ENCODE results near the gene RASSF3. TPM values are rescaled to one million over a fixed set of nuclear protein-coding genes. Genes with fewer than 3 reads are reported as not detected.

RASSF3 gene
- total RNA-seq, 1 donor from 2014 or later: 43.5 TPM

DNA sequence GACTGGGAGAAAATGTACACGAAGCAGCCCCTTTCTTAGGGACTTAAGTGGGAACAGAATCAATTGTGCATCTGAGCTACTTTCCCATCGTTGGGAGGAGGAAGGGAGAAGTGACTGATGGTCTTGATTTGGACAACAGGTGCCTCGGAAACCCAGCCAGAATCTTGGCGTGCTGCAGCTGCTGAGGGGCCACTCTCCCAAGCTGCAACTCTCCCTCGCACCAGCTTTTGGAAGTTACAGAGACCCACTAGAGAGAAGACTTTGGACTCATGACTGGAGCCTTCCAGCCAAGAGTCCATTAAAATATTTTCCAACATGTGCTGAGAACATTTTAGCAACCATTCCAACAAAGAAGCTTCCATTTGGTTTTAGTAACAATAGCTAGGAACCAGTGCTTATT, 96.6 kb downstream of the RASSF3 start:
- Mint-ChIP-seq H3K27me3 (ENCODE audit: unreplicated experiment) (no peaks in the 10 kb centered on the region), H3K36me3 (ENCODE audit: low read depth, unreplicated experiment) (no peaks in the 10 kb centered on the region), H3K4me3 (ENCODE audit: unreplicated experiment) (peak overlapping the region; percentile 26), H3K9me3 (ENCODE audit: unreplicated experiment) (no peaks in the 10 kb centered on the region), H3K4me1 (ENCODE audit: unreplicated experiment) (peaks cover 9% of the 10 kb centered on the region), H3K27ac (ENCODE audit: unreplicated experiment) (peak overlapping the region; percentile 52)
- no peak for DNase-seq (ENCODE audit: low spot score)
- TF ChIP-seq CTCF (IDR thresholded peaks at IDR 0.05; ENCODE audit: unreplicated experiment): no peak

GRCh38 chr12:64707362-64707761, 97.1 kb downstream of the RASSF3 start:
- Mint-ChIP-seq H3K4me1 (ENCODE audit: unreplicated experiment) (peaks cover 9% of the 10 kb centered on the region), H3K27ac (ENCODE audit: unreplicated experiment) (no peak overlapping the region), H3K36me3 (ENCODE audit: low read depth, unreplicated experiment) (no peaks in the 10 kb centered on the region), H3K27me3 (ENCODE audit: unreplicated experiment) (no peaks in the 10 kb centered on the region), H3K9me3 (ENCODE audit: unreplicated experiment) (no peaks in the 10 kb centered on the region), H3K4me3 (ENCODE audit: unreplicated experiment) (no peak overlapping the region)
- no peak for DNase-seq (ENCODE audit: low spot score)
- TF ChIP-seq CTCF (IDR thresholded peaks at IDR 0.05; ENCODE audit: unreplicated experiment): no peak

DNA sequence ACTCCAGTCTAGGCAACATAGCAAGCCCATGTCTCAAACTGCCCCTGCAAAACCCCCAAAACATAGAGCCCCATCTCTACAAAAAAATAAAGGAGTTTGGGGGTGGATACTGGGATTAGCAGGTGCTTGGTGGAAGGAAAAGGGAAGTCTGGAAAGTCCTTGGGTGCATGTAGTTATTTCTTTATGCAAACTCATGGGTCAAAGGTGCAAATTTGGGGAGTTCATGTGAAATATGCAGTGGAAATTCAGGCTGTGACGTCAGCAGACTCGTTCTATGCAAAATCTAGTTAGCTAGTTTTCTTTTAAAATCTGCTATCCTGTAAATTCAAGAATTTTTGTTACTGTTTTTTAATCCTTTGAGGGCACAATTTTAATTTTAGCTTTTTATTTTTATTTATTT, 97.6 kb downstream of the RASSF3 start:
- peaks cover 9% of the 10 kb centered on the region for H3K4me1 Mint-ChIP-seq (ENCODE audit: unreplicated experiment)

DNA sequence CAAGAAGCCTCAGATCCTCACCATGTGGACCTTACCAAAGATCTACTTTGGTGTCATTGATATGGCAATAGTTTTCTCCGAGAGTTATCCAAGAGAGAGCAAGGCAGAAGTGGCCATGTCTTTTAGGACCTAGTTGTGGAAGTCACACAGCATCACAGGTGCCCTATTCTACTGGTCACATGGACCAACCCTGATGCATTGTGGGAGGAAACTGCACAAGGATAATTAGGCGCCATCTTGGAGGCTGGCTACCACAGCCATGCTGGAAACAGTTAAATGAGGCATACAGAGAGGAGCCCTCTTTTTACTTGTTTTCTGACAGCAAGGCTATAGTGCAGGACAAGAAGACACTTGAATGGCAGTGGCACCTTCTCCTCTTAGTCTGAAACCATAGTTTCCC, 99.1 kb downstream of the RASSF3 start:
- no peak for DNase-seq (ENCODE audit: low spot score)
- no peak for TF ChIP-seq CTCF (IDR thresholded peaks at IDR 0.05; ENCODE audit: unreplicated experiment)

More for the DNA sequence above, 97.6 kb downstream of the RASSF3 start:
- TF ChIP-seq CTCF (IDR thresholded peaks at IDR 0.05; ENCODE audit: unreplicated experiment): no peak
- no peaks in the 10 kb centered on the region for H3K9me3 Mint-ChIP-seq (ENCODE audit: unreplicated experiment)
- peaks cover under 1% of the 10 kb centered on the region for H3K36me3 Mint-ChIP-seq (ENCODE audit: low read depth, unreplicated experiment)
- H3K27me3 Mint-ChIP-seq (ENCODE audit: unreplicated experiment): no peaks in the 10 kb centered on the region
- no peak overlapping the region for H3K4me3 Mint-ChIP-seq (ENCODE audit: unreplicated experiment)
- H3K27ac Mint-ChIP-seq (ENCODE audit: unreplicated experiment): no peak overlapping the region
- no peak for DNase-seq (ENCODE audit: low spot score)

DNA sequence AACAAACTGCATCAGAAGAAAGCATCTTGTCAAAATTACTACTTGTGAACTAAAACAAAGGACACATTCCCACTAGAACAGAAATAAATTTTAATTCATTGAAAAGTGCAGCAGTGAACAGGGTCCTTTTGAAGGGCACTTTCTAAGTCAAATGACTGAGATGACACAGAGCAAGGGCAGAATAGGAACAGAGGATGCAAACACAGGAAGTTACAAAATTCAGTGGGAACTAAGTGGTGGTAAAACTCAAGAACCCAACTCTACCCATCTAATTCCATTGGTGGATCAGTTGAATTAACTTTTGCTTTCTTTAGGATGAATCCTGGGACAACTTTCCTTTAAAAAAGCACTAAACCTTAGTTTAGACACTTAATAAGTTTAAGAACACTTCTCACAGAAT, 103.1 kb downstream of the RASSF3 start:
- H3K27ac Mint-ChIP-seq (ENCODE audit: unreplicated experiment): no peak overlapping the region
- no peak overlapping the region for H3K4me3 Mint-ChIP-seq (ENCODE audit: unreplicated experiment)
- H3K4me1 Mint-ChIP-seq (ENCODE audit: unreplicated experiment): peaks cover 4% of the 10 kb centered on the region
- no peak for DNase-seq (ENCODE audit: low spot score)
- peaks cover 23% of the 10 kb centered on the region for H3K36me3 Mint-ChIP-seq (ENCODE audit: low read depth, unreplicated experiment)
- H3K27me3 Mint-ChIP-seq (ENCODE audit: unreplicated experiment): no peaks in the 10 kb centered on the region
- TF ChIP-seq CTCF (IDR thresholded peaks at IDR 0.05; ENCODE audit: unreplicated experiment): no peak
- no peaks in the 10 kb centered on the region for H3K9me3 Mint-ChIP-seq (ENCODE audit: unreplicated experiment)

More for the DNA sequence above, 99.1 kb downstream of the RASSF3 start:
- Mint-ChIP-seq H3K27me3 (ENCODE audit: unreplicated experiment) (no peaks in the 10 kb centered on the region), H3K4me1 (ENCODE audit: unreplicated experiment) (peaks cover 13% of the 10 kb centered on the region), H3K27ac (ENCODE audit: unreplicated experiment) (no peak overlapping the region), H3K4me3 (ENCODE audit: unreplicated experiment) (no peak overlapping the region), H3K36me3 (ENCODE audit: low read depth, unreplicated experiment) (peaks cover 5% of the 10 kb centered on the region), H3K9me3 (ENCODE audit: unreplicated experiment) (no peaks in the 10 kb centered on the region)
